IMR-90 (cell line): Measurements from ENCODE around the gene SBNO1. TPM values are rescaled to one million over a fixed set of nuclear protein-coding genes. Genes with fewer than 3 reads are reported as not detected.
A peak's percentile ranks its signal among the peaks of the same experiment; 100 is the strongest.

Experiments
- ATAC-seq: fragments of 200-7000 bp; cut with Tn5 transposase; 2 replicates; pipeline ENCODE4 v1.9.1; 2020; ENCODE audit warnings: low read depth, mild to moderate bottlenecking, moderate library complexity
- BruUV-seq: library from RNA; stranded (reverse); fragments of 400-500 nt; replicated peaks from 2 replicates; lab custom pipeline; 2021; lab: Mats Ljungman, UMichigan
- CTCF ChIA-PET: fragments of 300-600 bp; formaldehyde crosslinking; extraction: SDS; loops from one replicate; lab custom pipeline; 2021; ENCODE audit warnings: antibody characterized with exemption; lab: Yijun Ruan, JAX
- POLR2A ChIA-PET: fragments of 300-600 bp; sonication (Branson Sonifier 250); formaldehyde crosslinking; loops from one replicate; lab custom pipeline; 2022; ENCODE audit warnings: antibody characterized with exemption; ENCODE audit not compliant: unreplicated experiment; lab: Charles Lee
- DNase-seq: peaks from one replicate; pipeline ENCODE4 v3.0.0; 2013
- H2AFZ ChIP-seq: replicated peaks from 2 replicates; pipeline ENCODE3; 2013; ENCODE audit warnings: low read length, mild to moderate bottlenecking; ENCODE audit not compliant: poor library complexity
- H2AK5ac ChIP-seq: 2 replicates; pipeline ENCODE4 v1.6.1; 2013; ENCODE audit warnings: low read depth, low read length, inconsistent platforms
- H2AK9ac ChIP-seq: replicated peaks from 2 replicates; pipeline ENCODE3; 2013; ENCODE audit warnings: mild to moderate bottlenecking, low read depth, low read length, moderate library complexity; ENCODE audit not compliant: poor library complexity
- H2BK120ac ChIP-seq: 2 replicates; pipeline ENCODE4 v1.6.1; 2013; ENCODE audit warnings: low read depth, low read length, inconsistent platforms
- H2BK15ac ChIP-seq: 3 replicates; pipeline ENCODE4 v1.6.1; 2013; ENCODE audit warnings: low read depth, low read length, inconsistent platforms
- H2BK20ac ChIP-seq: 2 replicates; pipeline ENCODE4 v1.6.1; 2013; ENCODE audit warnings: low read depth, mild to moderate bottlenecking, inconsistent platforms, low read length, moderate library complexity
- H2BK5ac ChIP-seq: 2 replicates; pipeline ENCODE4 v1.6.1; 2013; ENCODE audit warnings: mild to moderate bottlenecking, low read depth, low read length, inconsistent platforms; ENCODE audit not compliant: poor library complexity, severe bottlenecking
- H3K14ac ChIP-seq: replicated peaks from 2 replicates; pipeline ENCODE4 v1.6.1; 2013; ENCODE audit warnings: low read depth, low read length, inconsistent platforms
- H3K18ac ChIP-seq: 2 replicates; pipeline ENCODE4 v1.6.1; 2013; ENCODE audit warnings: low read depth, low read length, control low read depth
- H3K23ac ChIP-seq: 2 replicates; pipeline ENCODE4 v1.6.1; 2013; ENCODE audit warnings: low read depth, low read length, inconsistent platforms
- H3K27ac ChIP-seq: 2 replicates; pipeline ENCODE4 v1.5.1; 2013; ENCODE audit warnings: mild to moderate bottlenecking, control low read depth, low read length; ENCODE audit not compliant: insufficient read depth
- H3K27me3 ChIP-seq: 2 replicates; pipeline ENCODE4 v1.6.1; 2013; ENCODE audit warnings: low read length; ENCODE audit not compliant: control insufficient read depth, insufficient read depth
- H3K36me3 ChIP-seq: 2 replicates; pipeline ENCODE4 v1.6.1; 2013; ENCODE audit warnings: low read length, mixed read lengths; ENCODE audit not compliant: control insufficient read depth, insufficient read depth
- H3K4ac ChIP-seq: 2 replicates; pipeline ENCODE4 v1.6.1; 2013; ENCODE audit warnings: low read depth, low read length, inconsistent platforms
- H3K4me1 ChIP-seq: 2 replicates; pipeline ENCODE4 v1.6.1; 2013; ENCODE audit warnings: low read length, mixed read lengths; ENCODE audit not compliant: control insufficient read depth, insufficient read depth
- H3K4me2 ChIP-seq: 2 replicates; pipeline ENCODE4 v1.6.1; 2013; ENCODE audit warnings: low read depth, mild to moderate bottlenecking, control low read depth, low read length, moderate library complexity
- H3K4me3 ChIP-seq: 2 replicates; pipeline ENCODE4 v1.5.1; 2013; ENCODE audit warnings: low read depth, mild to moderate bottlenecking, control low read depth, low read length, moderate library complexity; ENCODE audit not compliant: insufficient read depth
- H3K56ac ChIP-seq: 2 replicates; pipeline ENCODE4 v1.6.1; 2013; ENCODE audit warnings: low read length, inconsistent platforms; ENCODE audit not compliant: insufficient read depth; ENCODE audit errors: extremely low read depth
- H3K79me1 ChIP-seq, 2 experiments: 2 replicates each; pipeline ENCODE4 v1.6.1; 2013; ENCODE audit warnings: low read length in 2 of 2, inconsistent platforms in 1 of 2, low read depth in 1 of 2
- H3K9ac ChIP-seq: 2 replicates; pipeline ENCODE4 v1.6.1; 2013; ENCODE audit warnings: low read depth, low read length, control low read depth
- H3K9me1 ChIP-seq: 2 replicates; pipeline ENCODE4 v1.6.1; 2013; ENCODE audit warnings: low read length, inconsistent platforms; ENCODE audit not compliant: insufficient read depth
- H3K9me3 ChIP-seq: 2 replicates; pipeline ENCODE4 v1.6.1; 2013; ENCODE audit warnings: low read length; ENCODE audit not compliant: control insufficient read depth, insufficient read depth
- H4K20me1 ChIP-seq: 2 replicates; pipeline ENCODE4 v1.6.1; 2013; ENCODE audit warnings: low read length, inconsistent platforms; ENCODE audit not compliant: insufficient read depth
- H4K5ac ChIP-seq: 2 replicates; pipeline ENCODE4 v1.6.1; 2013; ENCODE audit warnings: mild to moderate bottlenecking, low read depth, low read length, control low read depth
- H4K8ac ChIP-seq, 2 experiments: 2 replicates each; pipeline ENCODE4 v1.6.1; 2013; ENCODE audit warnings: low read depth in 2 of 2, low read length in 2 of 2, control low read depth in 1 of 2, inconsistent platforms in 1 of 2
- H4K91ac ChIP-seq: 2 replicates; pipeline ENCODE4 v1.6.1; 2013; ENCODE audit warnings: low read depth, low read length, inconsistent platforms; ENCODE audit not compliant: insufficient read depth
- MAFK ChIP-seq: IDR thresholded peaks from 2 replicates; pipeline ENCODE4 v1.6.1; 2012; ENCODE audit warnings: low read depth, low read length, improper control_type of control experiment
- MAZ ChIP-seq: IDR thresholded peaks from 2 replicates; pipeline ENCODE4 v1.6.1; 2012; ENCODE audit warnings: low read depth, mild to moderate bottlenecking, low read length, improper control_type of control experiment, moderate library complexity, borderline replicate concordance
- POLR2A ChIP-seq: IDR thresholded peaks from 2 replicates; pipeline ENCODE4 v1.6.1; 2012; ENCODE audit warnings: mild to moderate bottlenecking, low read depth, low read length
- RCOR1 ChIP-seq: IDR thresholded peaks from 2 replicates; pipeline ENCODE4 v1.6.1; 2012; ENCODE audit warnings: mild to moderate bottlenecking, low read length, improper control_type of control experiment; ENCODE audit not compliant: insufficient replicate concordance
- WGBS, 2 experiments: methylation state at CpG; one replicate each; pipeline versions ENCODE4 v1.1.5 to v1.1.7; 2013; ENCODE audit warnings: missing lambda C conversion rate in 2 of 2; ENCODE audit not compliant: insufficient read length in 1 of 2; ENCODE audit errors: extremely low coverage in 2 of 2; 5-methylcytosine and 5-hydroxymethylcytosine counted together
- dilution Hi-C: fragments of 300-500 bp; cut with HindIII; formaldehyde crosslinking; loops from one replicate; pipeline ENCODE4 v1.14.3; 2018; ENCODE audit warnings: low sequenced_read_pairs; ENCODE audit not compliant: unreplicated experiment
- in situ Hi-C: fragments of 300-500 bp; cut with MboI; formaldehyde crosslinking; loops from 3 replicates; pipeline ENCODE4 v1.14.3; 2019; ENCODE audit warnings: low sequenced_read_pairs, inconsistent platforms, mixed read lengths
- intact Hi-C: fragments of 100-400 bp; cut with micrococcal nuclease; formaldehyde crosslinking; loops from 2 replicates; pipeline ENCODE4 v1.10.0; 2022
- polyA plus RNA-seq, 3 experiments: library from polyadenylated mRNA; depleted of rRNA; stranded (reverse); fragments of >200 nt; gene quantifications; 2 replicates each; pipeline ENCODE4 v1.2.3, GENCODE V29; 2012; ENCODE audit warnings: low replicate concordance in 1 of 3
- total RNA-seq: library from RNA; depleted of rRNA; stranded (reverse); fragments of >200 nt; gene quantifications from 2 replicates; pipeline ENCODE4 v1.2.3, GENCODE V29; 2012
- TF ChIP-seq, protein P1 (sequence below): fragments of 150-350 bp; IDR thresholded peaks from 2 replicates; pipeline ENCODE4 v1.6.1; 2016; ENCODE audit warnings: low read depth, mild to moderate bottlenecking, low read length, moderate library complexity, borderline replicate concordance

Gene SBNO1
- total and polyA plus RNA-seq, 2 of the 4 experiments (the other 2 are of a cell fraction): 5.3 to 24.9 TPM

DNA sequence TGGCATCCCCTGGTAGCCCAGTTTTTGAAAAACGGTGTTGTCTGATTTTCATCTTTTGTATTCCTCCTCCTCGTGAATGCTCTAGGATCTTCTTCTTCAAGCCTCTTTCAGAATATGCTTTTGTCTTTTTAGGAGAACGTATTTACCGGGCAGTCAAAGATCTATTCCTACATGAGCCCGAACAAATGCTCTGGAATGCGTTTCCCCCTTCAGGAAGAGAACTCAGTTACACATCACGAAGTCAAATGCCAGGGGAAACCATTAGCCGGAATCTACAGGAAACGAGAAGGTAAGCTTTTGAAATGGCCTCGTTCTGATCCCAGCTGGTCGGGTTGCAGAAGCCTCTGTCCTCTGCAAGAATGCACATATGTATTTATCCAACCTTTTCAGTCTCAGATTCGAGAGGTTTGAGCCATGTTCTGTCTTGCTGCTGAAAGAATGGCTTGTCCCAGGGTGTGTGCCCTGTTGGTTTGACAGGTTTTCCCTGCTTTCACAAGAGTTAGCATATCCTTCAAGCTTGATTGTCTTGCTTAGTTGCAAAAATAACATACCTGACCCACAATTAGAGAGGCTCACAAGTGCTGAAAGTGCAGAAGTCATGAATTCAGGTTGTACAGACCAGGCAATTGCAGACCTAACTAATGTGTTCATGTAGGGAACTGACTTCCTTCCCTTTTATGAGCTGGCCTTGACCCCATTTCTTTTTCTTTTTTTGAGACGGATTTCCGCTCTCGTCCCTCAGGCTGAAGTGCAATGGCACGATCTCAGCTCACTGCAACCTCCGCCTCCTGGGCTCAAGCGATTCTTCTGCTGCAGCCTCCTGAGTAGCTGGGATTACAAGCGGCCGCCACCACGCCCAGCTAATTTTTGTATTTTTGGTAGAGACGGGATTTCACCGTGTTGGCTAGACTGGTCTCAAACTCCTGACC is 26.1 kb upstream of the SBNO1 start:
- peaks cover 18% of the 10 kb centered on the region; the same call in 1 of the 2 replicates for H3K9me1 ChIP-seq
- ATAC-seq: no peak
- peaks cover 43% of the 10 kb centered on the region for H3K36me3 ChIP-seq
- TF ChIP-seq POLR2A (no peak), MAFK (no peak), MAZ (no peak), RCOR1 (no peak)
- TF ChIP-seq, protein P1, sequence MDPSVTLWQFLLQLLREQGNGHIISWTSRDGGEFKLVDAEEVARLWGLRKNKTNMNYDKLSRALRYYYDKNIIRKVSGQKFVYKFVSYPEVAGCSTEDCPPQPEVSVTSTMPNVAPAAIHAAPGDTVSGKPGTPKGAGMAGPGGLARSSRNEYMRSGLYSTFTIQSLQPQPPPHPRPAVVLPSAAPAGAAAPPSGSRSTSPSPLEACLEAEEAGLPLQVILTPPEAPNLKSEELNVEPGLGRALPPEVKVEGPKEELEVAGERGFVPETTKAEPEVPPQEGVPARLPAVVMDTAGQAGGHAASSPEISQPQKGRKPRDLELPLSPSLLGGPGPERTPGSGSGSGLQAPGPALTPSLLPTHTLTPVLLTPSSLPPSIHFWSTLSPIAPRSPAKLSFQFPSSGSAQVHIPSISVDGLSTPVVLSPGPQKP: no peak
- H3K56ac ChIP-seq: no peak overlapping the region
- H4K8ac ChIP-seq: no peak overlapping the region
- no peak overlapping the region for H2BK20ac ChIP-seq
- no peak overlapping the region for H4K91ac ChIP-seq
- no peak for DNase-seq
- no peak overlapping the region for H3K27ac ChIP-seq
- in situ Hi-C loops: no loop called here
- no peak overlapping the region; the same call in 1 of the 2 replicates for H3K14ac ChIP-seq
- no peaks in the 10 kb centered on the region for H3K9me3 ChIP-seq
- dilution Hi-C loops: no loop called here
- peak overlapping the region; percentile 79 for H3K23ac ChIP-seq
- H4K20me1 ChIP-seq: peaks cover 22% of the 10 kb centered on the region
- H3K4ac ChIP-seq: no peak overlapping the region
- 83% methylated on average over 7 of the region's 23 CpGs; no CpG with 5 or more reads in 1 of the 2 experiments for WGBS, 2 experiments
- H4K5ac ChIP-seq: no peak overlapping the region
- H2AK5ac ChIP-seq: no peak overlapping the region
- H2BK5ac ChIP-seq: no peak overlapping the region
- POLR2A ChIA-PET: interaction anchor here (0.6 kb wide), 1 partner anchor 35 kb away, joined by 5 read pairs; no protein-coding TSS in a partner anchor
- H3K9ac ChIP-seq: peak overlapping the region; percentile 58
- no peaks in the 10 kb centered on the region for H3K27me3 ChIP-seq
- intact Hi-C loops: loop anchor here (5.0 kb wide), 1 partner anchor 42 kb away; no protein-coding TSS in a partner anchor
- H3K4me1 ChIP-seq: peaks cover 13% of the 10 kb centered on the region
- CTCF ChIA-PET: interaction anchor here (0.6 kb wide), 1 partner anchor 72 kb away, joined by 6 read pairs; no protein-coding TSS in a partner anchor
- no peak overlapping the region for H2BK120ac ChIP-seq
- H2BK15ac ChIP-seq: no peak overlapping the region
- peak overlapping the region; percentile 89 for H2AK9ac ChIP-seq
- no peak overlapping the region for H2AFZ ChIP-seq
- H3K4me2 ChIP-seq: peak overlapping the region; percentile 89
- no peak overlapping the region for H3K18ac ChIP-seq
- H3K4me3 ChIP-seq: peak overlapping the region; percentile 78; the same call in 1 of the 2 replicates
- H3K79me1 ChIP-seq: peaks cover 47 to 80% of the 10 kb centered on the region in 2 experiments
- BruUV-seq: TSS peak; percentile 8
